Measurements from ENCODE around the gene OR2AT4. TPM values are rescaled to one million over a fixed set of nuclear protein-coding genes. Genes with fewer than 3 reads are reported as not detected.
"Not testable (repeated sequence)": the region's sequence is repeated elsewhere in the genome, so short reads cannot be mapped to it uniquely, and the experiment has no call there.

The OR2AT4 gene
- total RNA-seq, 2 donors from 2014 or later, result not detected

- Histone ChIP-seq H3K9me3 (ENCODE audit: control insufficient read depth, low read length) (peaks cover 2% of the 10 kb centered on the region), H3K27me3 (ENCODE audit: control insufficient read depth, insufficient read depth, low read length, poor library complexity, severe bottlenecking) (no peaks in the 10 kb centered on the region), H3K36me3 (ENCODE audit: control insufficient read depth, insufficient read depth, low read length) (no peaks in the 10 kb centered on the region), H3K4me3 (ENCODE audit: low read length) (no peak overlapping the region), H3K9ac (ENCODE audit: extremely low read depth, low read length, poor library complexity, severe bottlenecking) (no peak overlapping the region), H3K27ac (ENCODE audit: low read depth, low read length) (no peak overlapping the region), H3K4me1 (ENCODE audit: control insufficient read depth, insufficient read depth, low read length) (no peaks in the 10 kb centered on the region)
- Mint-ChIP-seq H3K4me3 (no peak overlapping the region), H3K36me3 (ENCODE audit: low read depth) (no peaks in the 10 kb centered on the region), H3K27ac (no peak overlapping the region), H3K27me3 (ENCODE audit: insufficient read depth) (peaks cover 3% of the 10 kb centered on the region), H3K9me3 (peaks cover 2% of the 10 kb centered on the region), H3K4me1 (peaks cover 14% of the 10 kb centered on the region)
- no peak for DNase-seq
- no peak for TF ChIP-seq CTCF (conservative IDR thresholded peaks at IDR 0.05)
- 91 to 98% methylated on average over 4 of the region's 4 CpGs for WGBS, 2 experiments (ENCODE audit: insufficient coverage in 1 of 2, insufficient read length in 1 of 2)
These were observed 49.5 kb downstream of the OR2AT4 start for GRCh38 chr11:75047191-75047590.

GRCh38 chr11:75046668-75047067 is 50.0 kb downstream of the OR2AT4 start:
- H3K4me1 Mint-ChIP-seq, result peaks cover 16% of the 10 kb centered on the region
- H3K36me3 Mint-ChIP-seq (ENCODE audit: low read depth); H3K9ac ChIP-seq (ENCODE audit: extremely low read depth, low read length, poor library complexity, severe bottlenecking); H3K27me3 ChIP-seq (ENCODE audit: control insufficient read depth, insufficient read depth, low read length, poor library complexity, severe bottlenecking); H3K36me3 ChIP-seq (ENCODE audit: control insufficient read depth, insufficient read depth, low read length); H3K27me3 Mint-ChIP-seq (ENCODE audit: insufficient read depth); H3K27ac Mint-ChIP-seq; H3K4me3 Mint-ChIP-seq; H3K9me3 Mint-ChIP-seq; H3K4me1 ChIP-seq (ENCODE audit: control insufficient read depth, insufficient read depth, low read length); DNase-seq; H3K9me3 ChIP-seq (ENCODE audit: control insufficient read depth, low read length); H3K4me3 ChIP-seq (ENCODE audit: low read length); H3K27ac ChIP-seq (ENCODE audit: low read depth, low read length): not testable (repeated sequence)
- 67 to 82% methylated on average over 3 to 5 of the region's 5 CpGs for WGBS, 2 experiments (ENCODE audit: insufficient coverage in 1 of 2, insufficient read length in 1 of 2)

- H3K9me3 Mint-ChIP-seq, result peaks cover 20% of the 10 kb centered on the region
- H3K4me1 ChIP-seq (ENCODE audit: control insufficient read depth, insufficient read depth, low read length); H3K4me3 Mint-ChIP-seq; H3K27me3 Mint-ChIP-seq (ENCODE audit: insufficient read depth); H3K27ac Mint-ChIP-seq; H3K36me3 ChIP-seq (ENCODE audit: control insufficient read depth, insufficient read depth, low read length); H3K4me1 Mint-ChIP-seq; H3K4me3 ChIP-seq (ENCODE audit: low read length); H3K9ac ChIP-seq (ENCODE audit: extremely low read depth, low read length, poor library complexity, severe bottlenecking); H3K36me3 Mint-ChIP-seq (ENCODE audit: low read depth); H3K27ac ChIP-seq (ENCODE audit: low read depth, low read length); H3K27me3 ChIP-seq (ENCODE audit: control insufficient read depth, insufficient read depth, low read length, poor library complexity, severe bottlenecking): not testable (repeated sequence)
- DNase-seq, result peak; percentile 64
- H3K9me3 ChIP-seq (ENCODE audit: control insufficient read depth, low read length), result peaks cover 14% of the 10 kb centered on the region
- WGBS, 2 experiments (ENCODE audit: insufficient coverage in 1 of 2, insufficient read length in 1 of 2), result 90 to 93% methylated on average over 11 to 15 of the region's 15 CpGs
These were observed 52.1 kb downstream of the OR2AT4 start for GRCh38 chr11:75044381-75045170.

- not testable (repeated sequence) for H3K4me1 Mint-ChIP-seq; H3K4me3 Mint-ChIP-seq; H3K27ac Mint-ChIP-seq; DNase-seq; H3K4me3 ChIP-seq (ENCODE audit: low read length); H3K27me3 ChIP-seq (ENCODE audit: control insufficient read depth, insufficient read depth, low read length, poor library complexity, severe bottlenecking); H3K9ac ChIP-seq (ENCODE audit: extremely low read depth, low read length, poor library complexity, severe bottlenecking); H3K36me3 ChIP-seq (ENCODE audit: control insufficient read depth, insufficient read depth, low read length); H3K36me3 Mint-ChIP-seq (ENCODE audit: low read depth); H3K4me1 ChIP-seq (ENCODE audit: control insufficient read depth, insufficient read depth, low read length); H3K27me3 Mint-ChIP-seq (ENCODE audit: insufficient read depth); H3K27ac ChIP-seq (ENCODE audit: low read depth, low read length)
- WGBS, 2 experiments (ENCODE audit: insufficient coverage in 1 of 2, insufficient read length in 1 of 2), result 50% methylated on average over 3 of the region's 3 CpGs; no CpG with 5 or more reads in 1 of the 2 experiments
- H3K9me3 ChIP-seq (ENCODE audit: control insufficient read depth, low read length), result peaks cover 14% of the 10 kb centered on the region
- H3K9me3 Mint-ChIP-seq, result peaks cover 23% of the 10 kb centered on the region
These were observed 54.9 kb downstream of the OR2AT4 start for GRCh38 chr11:75041821-75042220.

Measured in endodermal cell (in vitro differentiated cells).